ENCODE data around the gene EPHB6.

Gene EPHB6

GRCh38 chr7:142917447-142917846 lies 62.6 kb downstream of the EPHB6 start:
- Histone ChIP-seq H3K9me3 (ENCODE audit: control extremely low read depth in 1 of 5, control insufficient read depth in 4 of 5, insufficient read depth in 2 of 5, low read depth in 1 of 5, low read length in 4 of 5) (no peaks in the 10 kb centered on the region), H3K36me3 (ENCODE audit: control insufficient read depth in 4 of 4, insufficient read depth in 4 of 4, low read length in 3 of 4) (no peaks in the 10 kb centered on the region), H3K27me3 (replicated peaks in 2 of 5; ENCODE audit: control insufficient read depth in 4 of 5, insufficient read depth in 5 of 5, low read length in 4 of 5) (no peaks in the 10 kb centered on the region), H3K4me1 (ENCODE audit: control extremely low read depth in 1 of 4, control insufficient read depth in 4 of 4, insufficient read depth in 4 of 4, low read length in 3 of 4) (peaks cover 0 to 2% (median 0%) of the 10 kb centered on the region in 4 experiments), H3K27ac (ENCODE audit: insufficient read depth in 1 of 2, low read depth in 1 of 2, low read length in 2 of 2, poor library complexity in 1 of 2, severe bottlenecking in 2 of 2) (no peak overlapping the region), H3K4me3 (ENCODE audit: control insufficient read depth in 1 of 7, extremely low read depth in 1 of 7, insufficient read depth in 4 of 7, low read depth in 2 of 7, low read length in 6 of 7) (no peak overlapping the region)
- ChIA-PET POLR2A (no interaction called here), CTCF (no interaction called here)
- DNase-seq: no peak
- WGBS (ENCODE audit: insufficient coverage): 100% methylated on average over 3 of the region's 3 CpGs

DNA sequence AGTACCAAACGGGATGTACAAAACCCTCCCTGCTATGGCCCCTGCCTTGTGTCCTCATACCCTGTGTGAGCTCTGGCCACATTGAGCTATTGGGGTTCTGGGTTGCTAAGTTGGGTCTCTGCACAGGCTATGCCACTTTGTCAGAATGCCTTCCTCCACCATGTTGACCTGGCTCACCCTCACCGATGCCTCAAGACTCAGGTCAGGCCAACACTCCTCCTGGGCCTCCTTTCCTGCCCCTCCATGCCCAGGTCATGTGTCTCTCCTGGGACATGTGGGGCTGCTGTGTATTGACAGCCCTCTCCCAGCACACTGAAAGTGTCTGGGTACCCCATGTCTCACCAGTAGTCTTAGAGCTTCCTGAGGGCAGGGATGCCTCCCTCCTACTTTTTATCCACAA lies 64.0 kb downstream of the EPHB6 start:
- POLR2A ChIA-PET: no interaction called here
- H3K9me3 ChIP-seq (ENCODE audit: control extremely low read depth in 1 of 5, control insufficient read depth in 4 of 5, insufficient read depth in 2 of 5, low read depth in 1 of 5, low read length in 4 of 5): no peaks in the 10 kb centered on the region
- WGBS (ENCODE audit: insufficient coverage): 100% methylated on average over 2 of the region's 2 CpGs
- H3K27ac ChIP-seq (ENCODE audit: insufficient read depth in 1 of 2, low read depth in 1 of 2, low read length in 2 of 2, poor library complexity in 1 of 2, severe bottlenecking in 2 of 2): no peak overlapping the region
- H3K27me3 ChIP-seq (replicated peaks in 2 of 5; ENCODE audit: control insufficient read depth in 4 of 5, insufficient read depth in 5 of 5, low read length in 4 of 5): peaks cover 0 to 2% (median 0%) of the 10 kb centered on the region in 5 experiments
- H3K36me3 ChIP-seq (ENCODE audit: control insufficient read depth in 4 of 4, insufficient read depth in 4 of 4, low read length in 3 of 4): no peaks in the 10 kb centered on the region
- no peak overlapping the region for H3K4me3 ChIP-seq (ENCODE audit: control insufficient read depth in 1 of 7, extremely low read depth in 1 of 7, insufficient read depth in 4 of 7, low read depth in 2 of 7, low read length in 6 of 7)
- DNase-seq: no peak
- peaks cover 0 to 2% (median 0%) of the 10 kb centered on the region in 4 experiments for H3K4me1 ChIP-seq (ENCODE audit: control extremely low read depth in 1 of 4, control insufficient read depth in 4 of 4, insufficient read depth in 4 of 4, low read length in 3 of 4)
- CTCF ChIA-PET: interaction anchor here (0.7 to 1.7 kb wide), 2 partner anchors 9 to 10 kb away, joined by 4 read pairs; no protein-coding TSS in a partner anchor

DNA sequence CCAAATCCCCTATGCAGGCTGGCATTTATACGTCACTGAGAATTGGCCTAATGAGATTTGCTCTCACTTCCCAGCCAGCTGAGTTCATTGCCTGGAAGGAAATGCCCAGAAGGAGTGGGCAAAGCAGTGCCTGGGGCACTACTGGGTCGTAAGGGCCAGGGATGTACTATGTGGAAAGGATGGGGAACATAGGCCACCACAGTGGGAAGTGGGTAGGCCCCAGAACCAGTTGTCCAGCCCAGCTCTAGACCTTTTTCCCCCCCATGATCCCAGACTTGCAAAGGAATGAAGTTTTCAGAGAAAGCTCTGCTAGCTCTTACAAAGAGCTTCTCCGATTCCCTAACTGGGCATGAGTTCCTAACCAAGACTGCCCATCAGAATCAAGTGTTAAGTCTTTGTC lies 64.8 kb downstream of the EPHB6 start:
- Histone ChIP-seq H3K4me3 (ENCODE audit: control insufficient read depth in 1 of 7, extremely low read depth in 1 of 7, insufficient read depth in 4 of 7, low read depth in 2 of 7, low read length in 6 of 7) (no peak overlapping the region), H3K4me1 (ENCODE audit: control extremely low read depth in 1 of 4, control insufficient read depth in 4 of 4, insufficient read depth in 4 of 4, low read length in 3 of 4) (no peaks in the 10 kb centered on the region), H3K36me3 (ENCODE audit: control insufficient read depth in 4 of 4, insufficient read depth in 4 of 4, low read length in 3 of 4) (no peaks in the 10 kb centered on the region), H3K27me3 (replicated peaks in 2 of 5; ENCODE audit: control insufficient read depth in 4 of 5, insufficient read depth in 5 of 5, low read length in 4 of 5) (peaks cover 0 to 2% (median 0%) of the 10 kb centered on the region in 5 experiments), H3K9me3 (ENCODE audit: control extremely low read depth in 1 of 5, control insufficient read depth in 4 of 5, insufficient read depth in 2 of 5, low read depth in 1 of 5, low read length in 4 of 5) (no peaks in the 10 kb centered on the region), H3K27ac (ENCODE audit: insufficient read depth in 1 of 2, low read depth in 1 of 2, low read length in 2 of 2, poor library complexity in 1 of 2, severe bottlenecking in 2 of 2) (no peak overlapping the region)
- ChIA-PET POLR2A (no interaction called here), CTCF (interaction anchor here (1.7 kb wide), 1 partner anchor 9 kb away, joined by 4 read pairs; no protein-coding TSS in a partner anchor)
- 97% methylated on average over 3 of the region's 3 CpGs for WGBS (ENCODE audit: insufficient coverage)
- DNase-seq: no peak

Measured in common myeloid progenitor, CD34-positive (primary cell).